Measurements from ENCODE around the gene SACM1L.
A peak's percentile ranks its signal among the peaks of the same experiment; 100 is the strongest.

The SACM1L gene

GRCh38 chr3:45688882-45689786 lies at the start of gene SACM1L:
Gene SACM1L, plus strand, starts transcription at chr3:45689396. Its CDS starts 70 bp downstream, at chr3:45689466.
- peak; percentile 90 for DNase-seq

GRCh38 chr3:45640091-45640507 lies 49.1 kb upstream of the SACM1L start:
- DNase-seq: no peak

- no peak for DNase-seq
Observed at GRCh38 chr3:45640724-45641361, 48.4 kb upstream of the SACM1L start.

- no peak for DNase-seq
Observed at GRCh38 chr3:45641756-45642155, 47.4 kb upstream of the SACM1L start.

GRCh38 chr3:45642731-45643152 lies 46.5 kb upstream of the SACM1L start:
- DNase-seq: peak; percentile 55

- DNase-seq: no peak
Observed at GRCh38 chr3:45644063-45644790, 45.0 kb upstream of the SACM1L start.

- no peak for DNase-seq
Observed at GRCh38 chr3:45644791-45645201, 44.4 kb upstream of the SACM1L start.

- no peak for DNase-seq
Observed at GRCh38 chr3:45646051-45646585, 43.1 kb upstream of the SACM1L start.

- DNase-seq: no peak
Observed at GRCh38 chr3:45647148-45647619, 42.0 kb upstream of the SACM1L start.

- no peak for DNase-seq
Observed at GRCh38 chr3:45653205-45653604, 36.0 kb upstream of the SACM1L start.

- no peak for DNase-seq
Observed at GRCh38 chr3:45654397-45654944, 34.7 kb upstream of the SACM1L start.

- DNase-seq: peak; percentile 40
Observed at GRCh38 chr3:45655906-45656305, 33.3 kb upstream of the SACM1L start.

GRCh38 chr3:45656575-45657363 lies 32.4 kb upstream of the SACM1L start:
- DNase-seq: no peak

- no peak for DNase-seq
Observed at GRCh38 chr3:45657853-45658252, 31.3 kb upstream of the SACM1L start.

- DNase-seq: no peak
Observed at GRCh38 chr3:45659661-45660566, 29.3 kb upstream of the SACM1L start.

GRCh38 chr3:45660567-45660901 lies 28.7 kb upstream of the SACM1L start:
- no peak for DNase-seq

- DNase-seq: no peak
Observed at GRCh38 chr3:45664578-45664977, 24.6 kb upstream of the SACM1L start.

- peak; percentile 15 for DNase-seq
Observed at GRCh38 chr3:45665101-45665572, 24.1 kb upstream of the SACM1L start.

GRCh38 chr3:45666757-45667431 lies 22.3 kb upstream of the SACM1L start:
- DNase-seq: no peak

GRCh38 chr3:45667569-45667934 lies 21.6 kb upstream of the SACM1L start:
- no peak for DNase-seq
